HL-60 (cell line): ENCODE measurements around the gene AUP1.

Source experiments
- DNase-seq, 2 experiments: peaks; one replicate each; pipeline ENCODE4 v3.0.0-alpha.2; 2010 to 2020; ENCODE audit warnings: low read depth in 1 of 2, low spot score in 1 of 2
- H3K27ac ChIP-seq: fragments of 250-450 bp; sonication (Bioruptor Pico); replicated peaks from 2 replicates; pipeline ENCODE4 v1.5.1; 2020; ENCODE audit warnings: mild to moderate bottlenecking, moderate library complexity
- H3K27me3 ChIP-seq: fragments of 250-450 bp; sonication (Bioruptor Pico); 2 replicates; pipeline ENCODE4 v1.5.1; 2021; ENCODE audit warnings: mild to moderate bottlenecking, moderate library complexity; ENCODE audit not compliant: insufficient read depth, poor library complexity, severe bottlenecking
- H3K4me3 ChIP-seq: replicated peaks from 2 replicates; pipeline ENCODE4 v1.5.1; 2011; ENCODE audit warnings: mild to moderate bottlenecking, control low read depth, low read length; ENCODE audit not compliant: insufficient read depth
- GABPA ChIP-seq: IDR thresholded peaks from 2 replicates; pipeline ENCODE4 v1.6.1; 2012; ENCODE audit warnings: low read depth
- POLR2AphosphoS5 ChIP-seq: IDR thresholded peaks from 2 replicates; pipeline ENCODE4 v1.6.1; 2012; ENCODE audit warnings: low read depth
- REST ChIP-seq: IDR thresholded peaks from 2 replicates; pipeline ENCODE4 v1.6.1; 2012; ENCODE audit warnings: low read depth; ENCODE audit not compliant: insufficient replicate concordance
- SPI1 ChIP-seq: IDR thresholded peaks from 2 replicates; pipeline ENCODE4 v1.6.1; 2012; ENCODE audit warnings: low read depth, mild to moderate bottlenecking, borderline replicate concordance
- TF ChIP-seq, protein P1 (sequence below): IDR thresholded peaks from one replicate; pipeline ENCODE4 v1.5.1; 2011; ENCODE audit warnings: low read length, control low read depth, inconsistent platforms; ENCODE audit not compliant: insufficient read depth

The AUP1 gene

GRCh38 chr2:74569686-74570085 lies 40.2 kb upstream of the AUP1 start:
- Histone ChIP-seq H3K27me3 (no peaks in the 10 kb centered on the region), H3K27ac (no peak overlapping the region), H3K4me3 (no peak overlapping the region)
- TF ChIP-seq GABPA: no peak
- no peak for DNase-seq

DNA sequence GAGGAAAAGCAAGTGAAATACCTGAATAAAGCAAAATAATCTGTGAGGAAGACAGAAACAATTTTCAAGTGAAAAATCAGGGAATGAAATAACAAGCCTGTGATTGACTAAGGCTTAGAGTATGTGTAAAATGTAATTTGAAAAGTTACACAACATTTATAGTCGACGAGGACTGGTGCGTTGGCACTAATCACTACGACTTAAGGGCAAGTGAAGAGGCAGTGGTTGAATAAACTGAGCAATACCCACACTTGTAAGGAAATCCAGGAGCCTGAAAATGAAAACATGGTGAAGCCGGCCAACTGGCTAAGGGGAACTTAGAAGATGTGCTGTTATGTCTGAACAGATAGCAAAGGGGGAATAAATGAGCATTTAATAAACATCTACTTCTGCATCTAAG lies 38.4 kb upstream of the AUP1 start:
- TF ChIP-seq POLR2AphosphoS5 (no peak), SPI1 (no peak), REST (no peak), GABPA (no peak)
- TF ChIP-seq, protein P1, sequence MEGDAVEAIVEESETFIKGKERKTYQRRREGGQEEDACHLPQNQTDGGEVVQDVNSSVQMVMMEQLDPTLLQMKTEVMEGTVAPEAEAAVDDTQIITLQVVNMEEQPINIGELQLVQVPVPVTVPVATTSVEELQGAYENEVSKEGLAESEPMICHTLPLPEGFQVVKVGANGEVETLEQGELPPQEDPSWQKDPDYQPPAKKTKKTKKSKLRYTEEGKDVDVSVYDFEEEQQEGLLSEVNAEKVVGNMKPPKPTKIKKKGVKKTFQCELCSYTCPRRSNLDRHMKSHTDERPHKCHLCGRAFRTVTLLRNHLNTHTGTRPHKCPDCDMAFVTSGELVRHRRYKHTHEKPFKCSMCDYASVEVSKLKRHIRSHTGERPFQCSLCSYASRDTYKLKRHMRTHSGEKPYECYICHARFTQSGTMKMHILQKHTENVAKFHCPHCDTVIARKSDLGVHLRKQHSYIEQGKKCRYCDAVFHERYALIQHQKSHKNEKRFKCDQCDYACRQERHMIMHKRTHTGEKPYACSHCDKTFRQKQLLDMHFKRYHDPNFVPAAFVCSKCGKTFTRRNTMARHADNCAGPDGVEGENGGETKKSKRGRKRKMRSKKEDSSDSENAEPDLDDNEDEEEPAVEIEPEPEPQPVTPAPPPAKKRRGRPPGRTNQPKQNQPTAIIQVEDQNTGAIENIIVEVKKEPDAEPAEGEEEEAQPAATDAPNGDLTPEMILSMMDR: no peak
- DNase-seq: no peak
- Histone ChIP-seq H3K27ac (no peak overlapping the region), H3K4me3 (no peak overlapping the region), H3K27me3 (no peaks in the 10 kb centered on the region)

DNA sequence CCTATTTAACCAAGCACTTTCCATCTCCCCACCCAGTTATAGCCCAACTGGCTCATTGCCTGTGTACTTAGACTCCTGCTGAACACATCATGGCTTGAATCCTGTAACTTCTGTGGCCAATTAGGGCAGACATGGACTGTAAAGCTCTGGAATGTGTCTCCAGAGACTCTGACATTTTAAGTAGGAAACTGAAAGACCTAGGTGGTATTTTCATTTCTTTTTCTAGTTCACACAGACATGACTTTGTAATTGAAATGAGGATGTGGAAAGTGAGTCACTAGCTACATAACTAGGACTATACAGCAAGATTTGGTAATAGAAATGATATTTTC lies 37.2 kb upstream of the AUP1 start:
- no peak overlapping the region for H3K4me3 ChIP-seq
- no peak for TF ChIP-seq POLR2AphosphoS5
- DNase-seq: no peak
- no peaks in the 10 kb centered on the region for H3K27me3 ChIP-seq
- no peak overlapping the region for H3K27ac ChIP-seq

DNA sequence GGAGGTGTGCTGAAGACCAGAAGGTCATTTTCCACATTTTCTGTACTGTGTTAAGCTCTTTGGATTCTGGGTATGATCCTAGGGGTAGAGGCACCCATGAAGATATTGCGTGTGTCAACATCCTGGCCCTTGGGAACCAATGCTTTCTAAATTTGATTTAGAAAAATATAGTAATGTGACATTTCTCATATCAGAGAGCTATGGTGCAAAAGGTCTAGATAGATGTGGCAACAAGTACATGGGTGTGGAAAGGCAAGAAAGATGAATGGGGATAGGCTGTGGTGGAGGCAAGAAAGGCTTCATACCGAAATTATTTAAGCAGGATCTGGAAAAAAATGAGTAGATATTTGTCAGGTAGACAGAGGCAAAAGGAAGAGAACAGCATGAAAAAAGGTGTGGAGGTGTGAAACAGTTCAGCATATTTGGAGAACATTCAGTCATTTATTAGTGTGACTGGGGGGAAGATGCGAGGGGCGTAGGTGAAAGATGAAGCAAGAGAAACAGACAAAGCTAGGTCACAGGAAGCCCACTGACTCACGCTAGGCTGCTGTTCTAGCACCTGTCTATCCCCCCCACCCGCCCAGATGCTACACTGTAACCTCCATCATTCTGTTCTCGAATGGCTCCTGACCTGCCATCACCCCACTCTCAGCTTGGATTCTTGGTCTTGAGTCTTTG lies 36.7 kb upstream of the AUP1 start:
- Histone ChIP-seq H3K27ac (no peak overlapping the region), H3K4me3 (no peak overlapping the region)
- no peak for DNase-seq

More for the DNA sequence above, 36.7 kb upstream of the AUP1 start:
- TF ChIP-seq, protein P1: no peak
- TF ChIP-seq GABPA (no peak), POLR2AphosphoS5 (no peak), REST (no peak), SPI1 (no peak)
- no peaks in the 10 kb centered on the region for H3K27me3 ChIP-seq
